HCT116 (cell line): Measurements from ENCODE around the gene IVD. TPM values are rescaled to one million over a fixed set of nuclear protein-coding genes. Genes with fewer than 3 reads are reported as not detected.

Source experiments
- ATAC-seq: fragments of 200-7000 bp; cut with Tn5 transposase; 2 replicates; pipeline ENCODE4 v1.9.1; 2020; ENCODE audit warnings: mild to moderate bottlenecking, moderate library complexity
- BruUV-seq: library from RNA; stranded (reverse); fragments of 400-500 nt; replicated peaks from 2 replicates; lab custom pipeline; 2021; lab: Mats Ljungman, UMichigan
- CTCF ChIA-PET: fragments of 300-600 bp; sonication (Branson Sonifier 250); formaldehyde crosslinking; loops from one replicate; lab custom pipeline; 2021; ENCODE audit warnings: antibody characterized with exemption; lab: Charles Lee
- POLR2A ChIA-PET: fragments of 300-600, 350-600 bp; sonication (Branson Sonifier 250); formaldehyde crosslinking; loops from one replicate; lab custom pipeline; 2021; ENCODE audit warnings: antibody characterized with exemption; lab: Charles Lee
- RAD21 ChIA-PET, 2 experiments: fragments of 300-600 bp; sonication (Branson Sonifier 250); formaldehyde crosslinking; loops; one replicate each; lab custom pipeline; 2023; ENCODE audit warnings: low total read pairs in 2 of 2; ENCODE audit not compliant: uncharacterized antibody in 2 of 2, unreplicated experiment in 2 of 2, low non-redundant PET in 1 of 2; lab: Charles Lee
- DNase-seq: peaks from one replicate; pipeline ENCODE4 v3.0.0-alpha.2; 2010; ENCODE audit warnings: low read depth, low spot score
- H2AFZ ChIP-seq: fragments of 200-600 bp; shearing (Covaris generic), sonication (generic); 2 replicates; pipeline ENCODE4 v1.6.1; 2017; ENCODE audit warnings: low read depth, mixed run types, mixed read lengths, antibody characterized with exemption, low read length; ENCODE audit not compliant: poor library complexity, severe bottlenecking
- H3K27ac ChIP-seq: 2 replicates; pipeline ENCODE4 v1.5.1; 2012; ENCODE audit warnings: low read depth, low read length
- H3K27me3 ChIP-seq: fragments of 200-600 bp; sonication (generic); 2 replicates; pipeline ENCODE4 v1.6.1; 2016; ENCODE audit warnings: mixed run types, low read length, mixed read lengths; ENCODE audit not compliant: insufficient read depth
- H3K36me3 ChIP-seq, 2 experiments: fragments of 200-500 bp in 1 of 2; fragments of 200-600 bp in 1 of 2; sonication (Bioruptor generic) in 1 of 2; sonication (generic) in 1 of 2; 2 replicates each; pipeline versions ENCODE4 v1.5.1 to v1.6.1; 2014 to 2016; ENCODE audit warnings: low read length in 2 of 2, inconsistent platforms in 1 of 2, mixed read lengths in 1 of 2, mixed run types in 1 of 2; ENCODE audit not compliant: insufficient read depth in 2 of 2, control insufficient read depth in 1 of 2
- H3K4me1 ChIP-seq, 2 experiments: fragments of 200-600 bp in 1 of 2; sonication (generic) in 1 of 2; 2 replicates each; pipeline versions ENCODE4 v1.5.1 to v1.6.1; 2012 to 2017; ENCODE audit warnings: low read length in 2 of 2, inconsistent platforms in 1 of 2, mild to moderate bottlenecking in 1 of 2, mixed read lengths in 1 of 2, mixed run types in 1 of 2, moderate library complexity in 1 of 2; ENCODE audit not compliant: insufficient read depth in 2 of 2, control insufficient read depth in 1 of 2
- H3K4me2 ChIP-seq: fragments of 200-600 bp; sonication (generic); 2 replicates; pipeline ENCODE4 v1.6.1; 2017; ENCODE audit warnings: mixed run types, low read length, mixed read lengths
- H3K4me3 ChIP-seq, 2 experiments: fragments of 200-600 bp in 1 of 2; sonication (generic) in 1 of 2; replicated peaks in 1 of 2; 2 replicates each; pipeline ENCODE4 v1.5.1; 2011 to 2016; ENCODE audit warnings: low read length in 2 of 2, control low read depth in 1 of 2, low read depth in 1 of 2, mild to moderate bottlenecking in 1 of 2, mixed read lengths in 1 of 2, mixed run types in 1 of 2
- H3K79me2 ChIP-seq: fragments of 200-600 bp; sonication (generic); 2 replicates; pipeline ENCODE4 v1.6.1; 2017; ENCODE audit warnings: mild to moderate bottlenecking, mixed run types, low read length, moderate library complexity, mixed read lengths; ENCODE audit not compliant: insufficient read depth
- H3K9ac ChIP-seq: fragments of 200-600 bp; sonication (generic); 2 replicates; pipeline ENCODE4 v1.6.1; 2016; ENCODE audit warnings: low read length, mixed read lengths
- H3K9me2 ChIP-seq: fragments of 200-600 bp; sonication (generic), shearing (Covaris generic); 2 replicates; pipeline ENCODE4 v1.6.1; 2017; ENCODE audit warnings: mixed run types, mild to moderate bottlenecking, moderate library complexity; ENCODE audit not compliant: insufficient read depth
- H3K9me3 ChIP-seq, 2 experiments: fragments of 200-500 bp in 1 of 2; fragments of 200-600 bp in 1 of 2; sonication (Bioruptor generic) in 1 of 2; sonication (generic) in 1 of 2; 2 replicates each; pipeline ENCODE4 v1.6.1; 2014 to 2017; ENCODE audit warnings: low read length in 2 of 2, mixed read lengths in 2 of 2, inconsistent platforms in 1 of 2, low read depth in 1 of 2, mild to moderate bottlenecking in 1 of 2, mixed run types in 1 of 2, moderate library complexity in 1 of 2; ENCODE audit not compliant: control insufficient read depth in 1 of 2, insufficient read depth in 1 of 2
- H4K20me1 ChIP-seq: fragments of 200-600 bp; sonication (generic), shearing (Covaris generic); 2 replicates; pipeline ENCODE4 v1.6.1; 2017; ENCODE audit warnings: mixed run types, mild to moderate bottlenecking, moderate library complexity; ENCODE audit not compliant: insufficient read depth
- CEBPB ChIP-seq: IDR thresholded peaks from 2 replicates; pipeline ENCODE4 v1.6.1; 2012; ENCODE audit warnings: low read depth
- EGR1 ChIP-seq: IDR thresholded peaks from 2 replicates; pipeline ENCODE4 v1.6.1; 2012; ENCODE audit warnings: low read depth
- ELF1 ChIP-seq: IDR thresholded peaks from 2 replicates; pipeline ENCODE4 v1.6.1; 2012; ENCODE audit warnings: low read depth, borderline replicate concordance
- EZH2 ChIP-seq: fragments of 200-600 bp; sonication (generic); IDR thresholded peaks from 2 replicates; pipeline ENCODE4 v1.6.1; 2017; ENCODE audit warnings: antibody characterized with exemption, mixed run types
- FOSL1 ChIP-seq: IDR thresholded peaks from 2 replicates; pipeline ENCODE4 v1.6.1; 2012; ENCODE audit warnings: low read depth
- JUND ChIP-seq: IDR thresholded peaks from 2 replicates; pipeline ENCODE4 v1.6.1; 2012
- POLR2A ChIP-seq: IDR thresholded peaks from 2 replicates; pipeline ENCODE4 v1.7.0; 2011; ENCODE audit warnings: borderline replicate concordance; ENCODE audit not compliant: insufficient read depth, insufficient read length; ENCODE audit errors: extremely low read depth
- RAD21 ChIP-seq: IDR thresholded peaks from 2 replicates; pipeline ENCODE4 v1.6.1; 2012; ENCODE audit warnings: low read depth, mild to moderate bottlenecking
- SIN3A ChIP-seq: IDR thresholded peaks from 2 replicates; pipeline ENCODE4 v1.6.1; 2012; ENCODE audit warnings: low read depth
- ZNF274 ChIP-seq: fragments of 200-500 bp; sonication (Bioruptor generic); IDR thresholded peaks from 2 replicates; pipeline ENCODE4 v1.6.1; 2014; ENCODE audit warnings: mild to moderate bottlenecking, low read depth, low read length, inconsistent platforms
- intact Hi-C: fragments of 100-400 bp; cut with micrococcal nuclease; formaldehyde crosslinking; loops from 2 replicates; pipeline ENCODE4 v1.10.0; 2022
- total RNA-seq: library from RNA; stranded (reverse); gene quantifications from one replicate; pipeline ENCODE4 v1.2.1, GENCODE V29; 2021; ENCODE audit not compliant: unreplicated experiment
- TF ChIP-seq, protein P1 (sequence below): IDR thresholded peaks from 2 replicates; pipeline ENCODE4 v1.6.1; 2011; ENCODE audit warnings: mild to moderate bottlenecking, low read length, moderate library complexity; ENCODE audit not compliant: insufficient replicate concordance; ENCODE audit errors: extremely low read depth

Gene IVD
- total RNA-seq, 1 experiment from 2014 or later = 65.6 TPM

DNA sequence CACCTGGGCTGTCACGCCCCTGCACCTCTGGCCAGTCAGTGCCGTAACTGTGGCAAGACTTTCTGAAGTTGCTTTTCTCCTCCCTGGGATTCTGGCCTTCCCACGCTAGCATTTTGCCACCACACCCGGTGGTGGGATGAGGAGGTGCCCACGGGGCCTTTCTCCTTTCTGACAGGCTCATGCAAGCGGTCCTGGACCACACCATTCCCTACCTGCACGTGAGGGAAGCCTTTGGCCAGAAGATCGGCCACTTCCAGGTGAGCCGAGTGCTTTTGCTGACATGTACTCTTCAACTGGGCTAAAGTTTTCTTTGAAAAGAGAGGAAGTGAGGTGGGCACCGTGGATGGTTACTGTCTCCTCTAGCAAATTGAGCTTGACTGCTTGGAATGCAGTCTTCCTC lies 9.6 kb downstream of the IVD start:
- no peaks in the 10 kb centered on the region for H3K9me2 ChIP-seq
- RAD21 ChIA-PET = no interaction called here
- ATAC-seq (no peak), DNase-seq (no peak)
- CTCF ChIA-PET = no interaction called here
- no peak overlapping the region for H2AFZ ChIP-seq
- POLR2A ChIA-PET = no interaction called here
- H3K4me3 ChIP-seq = no peak overlapping the region
- no peaks in the 10 kb centered on the region for H3K9me3 ChIP-seq
- peaks cover 38 to 52% of the 10 kb centered on the region in 2 experiments for H3K36me3 ChIP-seq
- BruUV-seq = no TSS peak
- H3K4me1 ChIP-seq = peaks cover 3 to 4% of the 10 kb centered on the region in 2 experiments; a peak in 3 of 4 replicates
- H3K27me3 ChIP-seq = no peaks in the 10 kb centered on the region
- TF ChIP-seq JUND (no peak), POLR2A (no peak), RAD21 (no peak), ELF1 (no peak), EZH2 (no peak), ZNF274 (no peak), SIN3A (no peak), CEBPB (no peak)
- TF ChIP-seq, all 23 proteins: peak for 0
- intact Hi-C loops = no loop called here
- no peak overlapping the region for H3K9ac ChIP-seq
- no peak overlapping the region for H3K27ac ChIP-seq
- H4K20me1 ChIP-seq = no peaks in the 10 kb centered on the region
- no peaks in the 10 kb centered on the region for H3K79me2 ChIP-seq
- H3K4me2 ChIP-seq = no peak overlapping the region

DNA sequence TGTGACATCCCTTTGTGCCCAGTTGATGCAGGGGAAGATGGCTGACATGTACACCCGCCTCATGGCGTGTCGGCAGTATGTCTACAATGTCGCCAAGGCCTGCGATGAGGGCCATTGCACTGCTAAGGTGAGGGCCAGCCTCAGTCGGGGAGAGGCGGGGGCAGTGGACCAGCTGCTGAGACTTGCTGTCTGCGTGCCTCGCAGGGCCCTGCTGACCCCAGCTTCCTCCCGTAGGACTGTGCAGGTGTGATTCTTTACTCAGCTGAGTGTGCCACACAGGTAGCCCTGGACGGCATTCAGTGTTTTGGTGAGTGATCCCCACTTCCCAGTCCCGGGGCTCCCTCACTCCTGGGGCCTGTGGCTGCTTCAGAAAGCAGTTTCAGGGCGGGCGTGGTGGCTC lies 10.5 kb downstream of the IVD start:
- peaks cover 30 to 43% of the 10 kb centered on the region in 2 experiments for H3K36me3 ChIP-seq
- no peaks in the 10 kb centered on the region for H3K27me3 ChIP-seq
- H3K9ac ChIP-seq = no peak overlapping the region
- ATAC-seq = no peak
- intact Hi-C loops = no loop called here
- H3K9me2 ChIP-seq = no peaks in the 10 kb centered on the region
- CTCF ChIA-PET = no interaction called here
- no peaks in the 10 kb centered on the region for H3K79me2 ChIP-seq
- H3K9me3 ChIP-seq = no peaks in the 10 kb centered on the region
- no TSS peak for BruUV-seq
- no peak for TF ChIP-seq EGR1
- no peak for TF ChIP-seq EZH2
- TF ChIP-seq, protein P1, sequence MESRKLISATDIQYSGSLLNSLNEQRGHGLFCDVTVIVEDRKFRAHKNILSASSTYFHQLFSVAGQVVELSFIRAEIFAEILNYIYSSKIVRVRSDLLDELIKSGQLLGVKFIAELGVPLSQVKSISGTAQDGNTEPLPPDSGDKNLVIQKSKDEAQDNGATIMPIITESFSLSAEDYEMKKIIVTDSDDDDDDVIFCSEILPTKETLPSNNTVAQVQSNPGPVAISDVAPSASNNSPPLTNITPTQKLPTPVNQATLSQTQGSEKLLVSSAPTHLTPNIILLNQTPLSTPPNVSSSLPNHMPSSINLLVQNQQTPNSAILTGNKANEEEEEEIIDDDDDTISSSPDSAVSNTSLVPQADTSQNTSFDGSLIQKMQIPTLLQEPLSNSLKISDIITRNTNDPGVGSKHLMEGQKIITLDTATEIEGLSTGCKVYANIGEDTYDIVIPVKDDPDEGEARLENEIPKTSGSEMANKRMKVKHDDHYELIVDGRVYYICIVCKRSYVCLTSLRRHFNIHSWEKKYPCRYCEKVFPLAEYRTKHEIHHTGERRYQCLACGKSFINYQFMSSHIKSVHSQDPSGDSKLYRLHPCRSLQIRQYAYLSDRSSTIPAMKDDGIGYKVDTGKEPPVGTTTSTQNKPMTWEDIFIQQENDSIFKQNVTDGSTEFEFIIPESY = no peak
- TF ChIP-seq FOSL1 = no peak
- no peaks in the 10 kb centered on the region for H4K20me1 ChIP-seq
- no peak for DNase-seq
- no peak overlapping the region for H2AFZ ChIP-seq
- POLR2A ChIA-PET = no interaction called here
- H3K4me1 ChIP-seq = peaks cover 11 to 13% of the 10 kb centered on the region in 2 experiments
- no peak overlapping the region for H3K4me3 ChIP-seq
- no peak overlapping the region for H3K4me2 ChIP-seq
- RAD21 ChIA-PET = no interaction called here
- H3K27ac ChIP-seq = no peak overlapping the region
